ENCODE measurements around the gene AFF3.

Gene AFF3

GRCh38 chr2:100130595-100131391 is 11.6 kb downstream of the AFF3 start (continued):
- no peak for TF ChIP-seq ARNTL (CRISPR knock-in tag; IDR thresholded peaks at IDR 0.05; ENCODE audit: borderline replicate concordance, low read depth)
- no peak for TF ChIP-seq CSDC2 (CRISPR knock-in tag; IDR thresholded peaks at IDR 0.05)
- TF ChIP-seq OSR1 (CRISPR knock-in tag; IDR thresholded peaks at IDR 0.05): no peak
- TF ChIP-seq, protein P1, sequence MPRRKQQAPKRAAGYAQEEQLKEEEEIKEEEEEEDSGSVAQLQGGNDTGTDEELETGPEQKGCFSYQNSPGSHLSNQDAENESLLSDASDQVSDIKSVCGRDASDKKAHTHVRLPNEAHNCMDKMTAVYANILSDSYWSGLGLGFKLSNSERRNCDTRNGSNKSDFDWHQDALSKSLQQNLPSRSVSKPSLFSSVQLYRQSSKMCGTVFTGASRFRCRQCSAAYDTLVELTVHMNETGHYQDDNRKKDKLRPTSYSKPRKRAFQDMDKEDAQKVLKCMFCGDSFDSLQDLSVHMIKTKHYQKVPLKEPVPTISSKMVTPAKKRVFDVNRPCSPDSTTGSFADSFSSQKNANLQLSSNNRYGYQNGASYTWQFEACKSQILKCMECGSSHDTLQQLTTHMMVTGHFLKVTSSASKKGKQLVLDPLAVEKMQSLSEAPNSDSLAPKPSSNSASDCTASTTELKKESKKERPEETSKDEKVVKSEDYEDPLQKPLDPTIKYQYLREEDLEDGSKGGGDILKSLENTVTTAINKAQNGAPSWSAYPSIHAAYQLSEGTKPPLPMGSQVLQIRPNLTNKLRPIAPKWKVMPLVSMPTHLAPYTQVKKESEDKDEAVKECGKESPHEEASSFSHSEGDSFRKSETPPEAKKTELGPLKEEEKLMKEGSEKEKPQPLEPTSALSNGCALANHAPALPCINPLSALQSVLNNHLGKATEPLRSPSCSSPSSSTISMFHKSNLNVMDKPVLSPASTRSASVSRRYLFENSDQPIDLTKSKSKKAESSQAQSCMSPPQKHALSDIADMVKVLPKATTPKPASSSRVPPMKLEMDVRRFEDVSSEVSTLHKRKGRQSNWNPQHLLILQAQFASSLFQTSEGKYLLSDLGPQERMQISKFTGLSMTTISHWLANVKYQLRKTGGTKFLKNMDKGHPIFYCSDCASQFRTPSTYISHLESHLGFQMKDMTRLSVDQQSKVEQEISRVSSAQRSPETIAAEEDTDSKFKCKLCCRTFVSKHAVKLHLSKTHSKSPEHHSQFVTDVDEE (CRISPR knock-in tag; IDR thresholded peaks at IDR 0.05): no peak

DNA sequence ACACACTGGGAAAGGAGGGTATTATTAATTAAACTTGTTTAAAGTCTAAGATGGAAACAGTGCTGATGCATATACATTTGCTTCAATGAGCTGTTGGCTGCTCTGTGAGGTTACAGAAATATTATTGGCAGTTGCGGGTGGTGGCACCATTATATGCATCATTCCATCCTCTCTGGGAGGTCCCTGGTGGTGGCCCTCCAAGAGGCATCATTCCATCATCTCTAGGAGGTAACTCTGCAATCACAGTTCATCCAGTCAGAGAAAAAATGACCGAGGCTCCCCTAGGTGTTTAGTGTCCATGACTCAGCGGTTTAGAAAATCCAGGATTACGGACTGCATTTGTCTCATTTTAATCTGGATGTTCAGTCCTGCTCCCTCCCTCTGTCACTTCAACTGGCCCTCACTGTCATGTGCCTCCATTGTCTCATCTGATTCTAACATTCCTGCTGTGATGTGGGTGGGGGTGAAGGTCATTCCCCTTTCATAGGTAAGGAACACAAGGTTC is 15.4 kb downstream of the AFF3 start:
- TF ChIP-seq RARB (CRISPR knock-in tag; IDR thresholded peaks at IDR 0.05) (no peak), ESRRG (CRISPR knock-in tag; IDR thresholded peaks at IDR 0.05) (no peak), ZNF70 (CRISPR knock-in tag; IDR thresholded peaks at IDR 0.05) (no peak), TCF4 (CRISPR knock-in tag; IDR thresholded peaks at IDR 0.05; ENCODE audit: borderline replicate concordance) (no peak), ISL1 (CRISPR knock-in tag; IDR thresholded peaks at IDR 0.05) (no peak), ZNF565 (CRISPR knock-in tag; conservative IDR thresholded peaks at IDR 0.05; ENCODE audit: low read depth) (no peak), ZFP30 (CRISPR knock-in tag; IDR thresholded peaks at IDR 0.05) (no peak), PPARA (CRISPR knock-in tag; IDR thresholded peaks at IDR 0.05; ENCODE audit: borderline replicate concordance) (no peak), TOX (CRISPR knock-in tag; IDR thresholded peaks at IDR 0.05; ENCODE audit: borderline replicate concordance) (no peak), PATZ1 (CRISPR knock-in tag; IDR thresholded peaks at IDR 0.05; ENCODE audit: borderline replicate concordance) (no peak), GLIS3 (CRISPR knock-in tag; IDR thresholded peaks at IDR 0.05) (no peak), SNAI2 (CRISPR knock-in tag; IDR thresholded peaks at IDR 0.05) (no peak)
- TF ChIP-seq, protein P1 (CRISPR knock-in tag; IDR thresholded peaks at IDR 0.05): no peak
- TF ChIP-seq, protein P2, sequence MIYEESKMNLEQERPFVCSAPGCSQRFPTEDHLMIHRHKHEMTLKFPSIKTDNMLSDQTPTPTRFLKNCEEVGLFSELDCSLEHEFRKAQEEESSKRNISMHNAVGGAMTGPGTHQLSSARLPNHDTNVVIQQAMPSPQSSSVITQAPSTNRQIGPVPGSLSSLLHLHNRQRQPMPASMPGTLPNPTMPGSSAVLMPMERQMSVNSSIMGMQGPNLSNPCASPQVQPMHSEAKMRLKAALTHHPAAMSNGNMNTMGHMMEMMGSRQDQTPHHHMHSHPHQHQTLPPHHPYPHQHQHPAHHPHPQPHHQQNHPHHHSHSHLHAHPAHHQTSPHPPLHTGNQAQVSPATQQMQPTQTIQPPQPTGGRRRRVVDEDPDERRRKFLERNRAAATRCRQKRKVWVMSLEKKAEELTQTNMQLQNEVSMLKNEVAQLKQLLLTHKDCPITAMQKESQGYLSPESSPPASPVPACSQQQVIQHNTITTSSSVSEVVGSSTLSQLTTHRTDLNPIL (CRISPR knock-in tag; IDR thresholded peaks at IDR 0.05; ENCODE audit: low read depth): no peak
- ATAC-seq: no peak

GRCh38 chr2:100126201-100126600 is 16.2 kb downstream of the AFF3 start:
- no peak for TF ChIP-seq ZFP3 (CRISPR knock-in tag; IDR thresholded peaks at IDR 0.05)
- no peak for TF ChIP-seq ZNF565 (CRISPR knock-in tag; conservative IDR thresholded peaks at IDR 0.05; ENCODE audit: low read depth)
- TF ChIP-seq ESRRG (CRISPR knock-in tag; IDR thresholded peaks at IDR 0.05): no peak
- no peak for TF ChIP-seq ZNF8 (CRISPR knock-in tag; IDR thresholded peaks at IDR 0.05)
- TF ChIP-seq RARB (CRISPR knock-in tag; IDR thresholded peaks at IDR 0.05): no peak
- TF ChIP-seq CSRNP3 (CRISPR knock-in tag; IDR thresholded peaks at IDR 0.05): no peak
- TF ChIP-seq PATZ1 (CRISPR knock-in tag; IDR thresholded peaks at IDR 0.05; ENCODE audit: borderline replicate concordance): no peak
- TF ChIP-seq BACH2 (CRISPR knock-in tag; IDR thresholded peaks at IDR 0.05; ENCODE audit: borderline replicate concordance): no peak
- no peak for TF ChIP-seq CSDC2 (CRISPR knock-in tag; IDR thresholded peaks at IDR 0.05)
- TF ChIP-seq, protein P2 (CRISPR knock-in tag; IDR thresholded peaks at IDR 0.05; ENCODE audit: low read depth): no peak
- ATAC-seq: no peak

Data from SK-N-SH treated with all-trans-retinoic acid at 6 μM for 48 hours (cell line).